Left lung (tissue), 10 donors: Measurements from ENCODE around the gene ZNF454. TPM values are rescaled to one million over a fixed set of nuclear protein-coding genes. Genes with fewer than 3 reads are reported as not detected.
A peak's percentile ranks its signal among the peaks of the same experiment; 100 is the strongest.

Source experiments
- ATAC-seq: fragments of 200-7000 bp; cut with Tn5 transposase; one replicate; pipeline ENCODE4 v1.9.1; 2020; ENCODE audit warnings: moderate library complexity
- DNase-seq, 4 donors: peaks; one replicate each; pipeline ENCODE4 v3.0.0-alpha.2; 2013 to 2020
- H3K27ac ChIP-seq, 2 donors: fragments of 200-600 bp; sonication (generic) in 1 of 2; one replicate each; pipeline versions ENCODE4 v1.5.0 to v1.8.0; 2020 to 2021
- H3K27me3 ChIP-seq, 2 donors: fragments of 200-600 bp; sonication (generic) in 1 of 2; one replicate each; pipeline versions ENCODE4 v1.5.0 to v1.8.0; 2020 to 2021
- H3K36me3 ChIP-seq, 2 donors: fragments of 200-600 bp; sonication (generic) in 1 of 2; one replicate each; pipeline versions ENCODE4 v1.5.0 to v1.8.0; 2020 to 2021
- H3K4me1 ChIP-seq, 2 donors: fragments of 200-600 bp; one replicate each; pipeline ENCODE4 v1.8.0; 2021
- H3K4me3 ChIP-seq, 2 donors: fragments of 200-600 bp; sonication (generic) in 1 of 2; one replicate each; pipeline versions ENCODE4 v1.5.0 to v1.8.0; 2020 to 2021; ENCODE audit warnings: mild to moderate bottlenecking in 1 of 2
- H3K9me3 ChIP-seq, 2 donors: fragments of 200-600 bp; sonication (generic) in 1 of 2; one replicate each; pipeline versions ENCODE4 v1.5.0 to v1.8.0; 2020 to 2021
- CTCF ChIP-seq, 2 donors: fragments of 200-600 bp; sonication (generic) in 1 of 2; IDR thresholded peaks; one replicate each; pipeline versions ENCODE4 v1.5.0 to v1.8.0; 2021; ENCODE audit warnings: antibody characterized with exemption in 2 of 2
- intact Hi-C, 2 donors: fragments of 100-400 bp; cut with DNase I; formaldehyde crosslinking; loops; one replicate each; pipeline versions ENCODE4 v1.11.2 to v1.14.2; 2022
- polyA plus RNA-seq, 6 donors: library from polyadenylated mRNA; unstranded; fragments of 120-200 nt; gene quantifications; one replicate each; pipeline ENCODE4 v1.2.1, GENCODE V29; 2013; ENCODE audit not compliant: insufficient read length in 6 of 6
- total RNA-seq, 2 donors: library from RNA; stranded (reverse); fragmentation: NEBNext Ultra II Directional; extraction: Animal tissue kit (Norgen Biotek cat#: 25700); gene quantifications; one replicate each; pipeline ENCODE4 v1.2.1, GENCODE V29; 2021
- donor health status: DM: no; HTN: yes; CAD: no.
- donor health status: DM: no; HTN: no; CAD: no.

ZNF454 gene
- total and polyA plus RNA-seq, 8 donors: 3.4 to 11.0 (median 9.2) TPM

GRCh38 chr5:178993955-178994579, 53.1 kb downstream of the ZNF454 start:
- Histone ChIP-seq H3K9me3 (peaks cover 4 to 29% of the 10 kb centered on the region in 2 donors), H3K4me3 (no peak overlapping the region), H3K36me3 (no peaks in the 10 kb centered on the region), H3K27me3 (peaks cover 14 to 63% of the 10 kb centered on the region in 2 donors), H3K4me1 (no peaks in the 10 kb centered on the region), H3K27ac (no peak overlapping the region)
- intact Hi-C loops: no loop called here
- no peak for ATAC-seq
- TF ChIP-seq CTCF (IDR thresholded peaks at IDR 0.05): no peak
- DNase-seq: peak in 1 of 4 donors; percentile 65

GRCh38 chr5:178994580-178995340, 53.8 kb downstream of the ZNF454 start, which contains the start of gene GRM6:
TSS of gene GRM6 (minus strand) at chr5:178995320. CDS start at chr5:178994944, 376 bp downstream.
- ATAC-seq: no peak
- peaks cover 4 to 24% of the 10 kb centered on the region in 2 donors for H3K9me3 ChIP-seq
- no peaks in the 10 kb centered on the region for H3K4me1 ChIP-seq
- intact Hi-C loops: no loop called here
- H3K36me3 ChIP-seq: no peaks in the 10 kb centered on the region
- peak in 1 of 4 donors; percentile 4 for DNase-seq
- no peak within 1 kb of the TSS for H3K27ac ChIP-seq
- no peak for TF ChIP-seq CTCF (IDR thresholded peaks at IDR 0.05)
- H3K27me3 ChIP-seq: peaks cover 14 to 63% of the 10 kb centered on the region in 2 donors
- H3K4me3 ChIP-seq: no peak within 1 kb of the TSS

GRCh38 chr5:178995341-178995690, 54.3 kb downstream of the ZNF454 start:
- Histone ChIP-seq H3K27ac (no peak overlapping the region), H3K4me1 (no peaks in the 10 kb centered on the region), H3K36me3 (no peaks in the 10 kb centered on the region), H3K9me3 (peaks cover 0 to 23% of the 10 kb centered on the region in 2 donors), H3K4me3 (no peak overlapping the region), H3K27me3 (peaks cover 14 to 63% of the 10 kb centered on the region in 2 donors)
- no peak for TF ChIP-seq CTCF (IDR thresholded peaks at IDR 0.05)
- ATAC-seq: no peak
- intact Hi-C loops: no loop called here
- no peak for DNase-seq

- Histone ChIP-seq H3K4me3 (no peak overlapping the region), H3K36me3 (no peaks in the 10 kb centered on the region), H3K9me3 (peaks cover 0 to 19% of the 10 kb centered on the region in 2 donors), H3K4me1 (no peaks in the 10 kb centered on the region), H3K27me3 (peaks cover 14 to 60% of the 10 kb centered on the region in 2 donors), H3K27ac (no peak overlapping the region)
- intact Hi-C loops: no loop called here
- no peak for TF ChIP-seq CTCF (IDR thresholded peaks at IDR 0.05)
- ATAC-seq (no peak), DNase-seq (no peak)
These were observed 55.2 kb downstream of the ZNF454 start for GRCh38 chr5:178996156-178996555.

- DNase-seq: no peak
- Histone ChIP-seq H3K27me3 (peaks cover 14 to 55% of the 10 kb centered on the region in 2 donors), H3K9me3 (peaks cover 0 to 22% of the 10 kb centered on the region in 2 donors), H3K4me1 (no peaks in the 10 kb centered on the region), H3K4me3 (no peak overlapping the region), H3K36me3 (no peaks in the 10 kb centered on the region), H3K27ac (no peak overlapping the region)
- ATAC-seq: no peak
- intact Hi-C loops: no loop called here
- no peak for TF ChIP-seq CTCF (IDR thresholded peaks at IDR 0.05)
These were observed 56.2 kb downstream of the ZNF454 start for GRCh38 chr5:178997191-178997590.
